BLaER1 treated with 17β-estradiol and CSF1 and Interleukin-3, amounts not matched to agents 10 nM and 100 nM (cell line): ENCODE results near the gene AHI1.
"Not testable (repeated sequence)": the region's sequence is repeated elsewhere in the genome, so short reads cannot be mapped to it uniquely, and the experiment has no call there.

Experiments used
- H3K27ac ChIP-seq, 11 experiments: shearing (Covaris generic); formaldehyde crosslinking; 2 replicates each; pipeline ENCODE4 v1.8.1; 2022
- H3K27me3 ChIP-seq, 11 experiments: shearing (Covaris generic); formaldehyde crosslinking; 2 replicates each; pipeline ENCODE4 v1.8.1; 2022
- H3K36me3 ChIP-seq, 11 experiments: shearing (Covaris generic); formaldehyde crosslinking; 2 replicates each; pipeline ENCODE4 v1.8.1; 2022
- H3K4me1 ChIP-seq, 10 experiments: shearing (Covaris generic); formaldehyde crosslinking; 2 replicates each; pipeline ENCODE4 v1.8.1; 2022
- H3K4me2 ChIP-seq, 11 experiments: shearing (Covaris generic); formaldehyde crosslinking; 2 replicates each; pipeline ENCODE4 v1.8.1; 2022
- H3K4me3 ChIP-seq, 10 experiments: shearing (Covaris generic); formaldehyde crosslinking; 2 replicates each; pipeline ENCODE4 v1.8.1; 2022
- H3K9ac ChIP-seq, 11 experiments: shearing (Covaris generic); formaldehyde crosslinking; 2 replicates each; pipeline ENCODE4 v1.8.1; 2022
- H3K9me3 ChIP-seq, 11 experiments: shearing (Covaris generic); formaldehyde crosslinking; replicated peaks in 1 of 11; 2 replicates each; pipeline ENCODE4 v1.8.1; 2022
- H4K20me1 ChIP-seq, 11 experiments: shearing (Covaris generic); formaldehyde crosslinking; 2 replicates each; pipeline ENCODE4 v1.8.1; 2022
- Cebpa-rat ChIP-seq, 11 experiments: shearing (Covaris generic); IDR thresholded peaks; 2 replicates each; pipeline ENCODE4 v1.8.1; 2022

The AHI1 gene

DNA sequence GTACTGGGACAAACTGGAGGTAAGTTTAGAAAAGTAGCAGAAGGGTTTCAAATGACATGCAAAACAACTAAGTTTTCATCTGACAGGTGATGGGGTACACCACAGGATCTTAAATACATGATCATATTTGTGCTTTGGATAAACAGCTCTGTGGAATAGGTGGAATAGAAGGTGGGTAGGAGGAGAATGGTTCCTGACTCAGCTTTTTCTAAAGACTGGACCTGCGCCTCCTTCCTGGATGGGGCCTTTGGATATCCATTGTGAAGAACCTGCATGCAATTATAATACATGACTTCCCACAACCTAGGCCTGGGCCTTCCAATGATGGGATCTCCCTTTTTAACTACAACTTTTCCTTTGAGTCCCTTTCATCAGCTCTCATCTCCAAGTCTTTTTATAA lies 145.9 kb downstream of the AHI1 start:
- Histone ChIP-seq H3K4me2 (no peak overlapping the region), H4K20me1 (no peaks in the 10 kb centered on the region), H3K4me1 (peaks cover 0 to 14% (median 0%) of the 10 kb centered on the region in 10 experiments; a peak in 6 of 20 replicates), H3K27ac (no peak overlapping the region), H3K36me3 (0 out of 22 replicates have a peak, but pooled peaks cover 0 to 4% (median 0%) of the 10 kb centered on the region in 11 experiments), H3K9ac (no peak overlapping the region), H3K4me3 (no peak overlapping the region), H3K27me3 (no peaks in the 10 kb centered on the region), H3K9me3 (no peaks in the 10 kb centered on the region)
- TF ChIP-seq Cebpa-rat (IDR thresholded peaks at IDR 0.05): no peak

DNA sequence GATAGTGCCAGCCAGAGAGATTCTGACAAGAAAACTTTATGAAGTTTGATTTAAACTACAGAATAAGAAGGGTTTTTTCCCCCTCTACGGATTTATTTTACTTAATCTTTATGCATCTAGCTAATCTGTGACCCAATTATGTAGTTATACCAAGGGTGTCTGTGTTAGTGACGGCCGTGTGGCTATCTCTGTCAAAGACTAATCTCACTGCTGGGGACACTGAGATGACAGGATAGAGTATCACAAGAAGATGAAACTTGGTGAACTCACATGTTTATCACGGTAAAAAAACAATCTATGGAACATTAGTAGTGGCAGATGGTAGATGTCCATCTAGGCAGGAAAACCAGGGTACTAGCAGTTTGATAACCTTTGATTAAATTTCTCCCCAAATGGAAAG lies 149.7 kb downstream of the AHI1 start:
- H3K9ac ChIP-seq: no peak overlapping the region
- H3K27me3 ChIP-seq: no peaks in the 10 kb centered on the region
- H3K9me3 ChIP-seq: peaks cover 0 to 5% (median 0%) of the 10 kb centered on the region in 11 experiments; a peak in 1 of 22 replicates
- TF ChIP-seq Cebpa-rat (IDR thresholded peaks at IDR 0.05): no peak
- no peak overlapping the region for H3K27ac ChIP-seq
- H3K4me2 ChIP-seq: no peak overlapping the region
- H3K4me3 ChIP-seq: no peak overlapping the region
- no peaks in the 10 kb centered on the region for H3K4me1 ChIP-seq
- no peaks in the 10 kb centered on the region for H4K20me1 ChIP-seq
- 0 out of 22 replicates have a peak, but pooled peaks cover 0 to 7% (median 0%) of the 10 kb centered on the region in 11 experiments for H3K36me3 ChIP-seq

DNA sequence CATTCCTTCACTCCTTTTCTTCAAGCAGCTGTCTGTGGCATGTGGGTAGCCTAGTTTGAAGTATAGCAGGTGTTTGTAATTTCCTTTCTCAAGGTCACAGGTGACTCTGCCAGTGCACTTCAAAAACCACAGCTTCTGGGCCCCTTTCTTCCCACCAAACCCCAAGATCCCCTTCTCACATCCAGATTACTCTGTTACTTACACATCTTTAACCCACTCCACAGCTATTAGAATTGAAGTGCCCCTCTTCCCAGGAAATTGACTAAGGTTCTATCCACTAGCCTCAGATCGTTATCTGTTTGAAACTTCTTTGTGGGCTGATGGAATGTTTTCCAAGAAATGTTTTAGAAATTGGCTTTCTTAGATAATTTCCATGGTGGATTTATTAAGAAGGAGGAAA lies 150.8 kb downstream of the AHI1 start:
- Histone ChIP-seq H3K36me3 (0 out of 22 replicates have a peak, but pooled peaks cover 0 to 7% (median 0%) of the 10 kb centered on the region in 11 experiments), H3K9ac (no peak overlapping the region), H3K9me3 (peaks cover 0 to 5% (median 0%) of the 10 kb centered on the region in 11 experiments; a peak in 1 of 22 replicates), H3K4me1 (no peaks in the 10 kb centered on the region), H3K27me3 (no peaks in the 10 kb centered on the region), H3K4me3 (no peak overlapping the region), H3K4me2 (no peak overlapping the region), H3K27ac (no peak overlapping the region), H4K20me1 (no peaks in the 10 kb centered on the region)
- TF ChIP-seq Cebpa-rat (IDR thresholded peaks at IDR 0.05): no peak

DNA sequence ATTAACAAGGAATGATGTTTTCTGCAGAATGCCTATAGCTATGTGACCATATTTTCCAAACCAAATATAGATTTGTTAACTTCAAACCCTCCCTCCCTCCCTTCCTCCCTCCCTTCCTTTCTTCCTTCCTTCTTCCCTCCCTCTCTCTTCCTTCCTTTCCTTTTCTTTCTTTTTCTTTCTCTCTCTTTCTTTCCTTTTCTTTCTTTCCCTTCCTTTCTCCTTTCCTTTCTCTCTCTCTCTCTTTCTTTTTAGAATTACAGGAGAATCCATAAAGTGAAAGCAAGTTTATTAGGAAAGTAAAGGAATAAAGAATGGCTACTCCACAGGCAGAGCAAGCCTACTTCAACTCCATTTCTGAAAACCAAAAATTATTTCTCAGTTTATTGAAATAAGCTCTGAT lies 153.0 kb downstream of the AHI1 start:
- no peaks in the 10 kb centered on the region for H3K4me1 ChIP-seq
- no peaks in the 10 kb centered on the region for H3K27me3 ChIP-seq
- peaks cover 0 to 13% (median 6%) of the 10 kb centered on the region in 11 experiments; a peak in 7 of 22 replicates for H3K9me3 ChIP-seq
- H3K4me2 ChIP-seq: no peak overlapping the region
- H4K20me1 ChIP-seq: no peaks in the 10 kb centered on the region
- 0 out of 22 replicates have a peak, but pooled peaks cover 0 to 7% (median 0%) of the 10 kb centered on the region in 11 experiments for H3K36me3 ChIP-seq
- no peak overlapping the region for H3K27ac ChIP-seq
- no peak for TF ChIP-seq Cebpa-rat (IDR thresholded peaks at IDR 0.05)
- H3K9ac ChIP-seq: no peak overlapping the region
- no peak overlapping the region for H3K4me3 ChIP-seq

DNA sequence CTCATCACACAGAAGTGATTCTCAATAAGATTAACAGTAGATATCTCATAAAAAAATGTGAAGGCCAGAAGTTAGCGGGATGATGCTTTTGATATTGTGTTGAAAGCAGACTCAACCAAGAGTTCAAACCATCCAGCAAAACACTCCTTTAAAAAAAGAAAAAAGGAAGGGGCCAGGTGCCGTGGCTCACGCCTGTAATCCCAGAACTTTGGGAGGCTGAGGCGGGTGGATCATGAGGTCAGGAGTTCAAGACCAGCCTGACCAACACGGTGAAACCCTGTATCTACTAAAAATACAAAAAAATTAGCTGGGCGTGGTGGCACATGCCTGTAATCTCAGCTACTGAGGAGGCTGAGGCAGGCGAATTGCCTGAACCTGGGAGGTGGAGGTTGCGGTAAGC lies 157.6 kb downstream of the AHI1 start:
- not testable (repeated sequence) for H3K27me3 ChIP-seq, H4K20me1 ChIP-seq, H3K4me1 ChIP-seq, H3K4me3 ChIP-seq, H3K36me3 ChIP-seq, H3K9ac ChIP-seq, H3K4me2 ChIP-seq, H3K27ac ChIP-seq
- H3K9me3 ChIP-seq: peaks cover 0 to 23% (median 6%) of the 10 kb centered on the region in 11 experiments; a peak in 9 of 22 replicates

DNA sequence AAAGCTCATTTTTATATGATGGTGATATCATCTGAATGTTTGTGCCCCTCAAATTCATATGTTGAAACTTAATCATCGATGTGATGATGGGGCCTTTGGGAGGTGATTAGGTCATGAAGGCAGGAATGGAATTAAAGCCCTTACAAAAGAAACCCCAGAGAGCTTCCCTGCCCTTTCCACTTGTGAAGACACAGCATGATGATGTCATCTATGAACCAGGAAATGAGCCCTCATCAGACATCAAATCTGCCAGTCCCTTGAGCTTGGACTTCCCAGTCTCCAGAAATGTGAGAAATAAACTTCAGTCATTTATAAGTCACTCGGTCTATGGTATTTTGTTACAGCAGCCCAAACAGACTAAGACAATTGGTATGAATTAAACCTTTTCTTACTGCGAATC lies 163.4 kb downstream of the AHI1 start:
- TF ChIP-seq Cebpa-rat (IDR thresholded peaks at IDR 0.05): no peak
- Histone ChIP-seq H3K27me3 (no peaks in the 10 kb centered on the region), H3K4me2 (no peak overlapping the region), H3K36me3 (peaks cover 0 to 6% (median 0%) of the 10 kb centered on the region in 11 experiments; a peak in 3 of 22 replicates), H3K9me3 (peaks cover 5 to 32% (median 11%) of the 10 kb centered on the region in 11 experiments; a peak in 20 of 22 replicates), H3K4me3 (no peak overlapping the region), H4K20me1 (no peaks in the 10 kb centered on the region), H3K4me1 (no peaks in the 10 kb centered on the region), H3K27ac (no peak overlapping the region), H3K9ac (no peak overlapping the region)

DNA sequence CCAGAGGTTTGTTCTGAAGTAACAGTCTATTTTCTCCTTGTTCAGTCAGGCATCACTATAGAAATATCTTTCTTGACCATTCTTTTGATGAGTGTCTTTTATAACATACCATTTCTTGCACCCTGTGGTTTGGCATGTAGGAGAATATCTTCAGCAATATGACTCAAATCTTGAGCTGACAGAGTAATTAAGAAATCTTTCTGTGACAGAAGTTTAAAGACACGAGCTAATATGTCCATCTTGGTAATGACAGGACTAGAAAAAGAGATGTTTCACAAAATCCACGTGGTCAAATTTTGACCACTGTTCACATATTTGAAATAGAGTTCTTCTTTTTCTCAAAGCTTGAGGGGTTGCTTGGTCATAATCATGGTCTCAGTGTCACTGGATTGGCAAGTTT lies 166.5 kb downstream of the AHI1 start:
- Histone ChIP-seq H3K27me3 (no peaks in the 10 kb centered on the region), H3K27ac (no peak overlapping the region), H3K4me2 (no peak overlapping the region), H3K4me1 (peaks cover 0 to 6% (median under 1%) of the 10 kb centered on the region in 10 experiments; a peak in 10 of 20 replicates), H3K9ac (no peak overlapping the region), H3K9me3 (peaks cover 11 to 30% (median 14%) of the 10 kb centered on the region in 11 experiments; a peak in 20 of 22 replicates), H3K36me3 (peaks cover 0 to 12% (median 6%) of the 10 kb centered on the region in 11 experiments; a peak in 5 of 22 replicates), H3K4me3 (no peak overlapping the region), H4K20me1 (no peaks in the 10 kb centered on the region)
- TF ChIP-seq Cebpa-rat (IDR thresholded peaks at IDR 0.05): no peak

DNA sequence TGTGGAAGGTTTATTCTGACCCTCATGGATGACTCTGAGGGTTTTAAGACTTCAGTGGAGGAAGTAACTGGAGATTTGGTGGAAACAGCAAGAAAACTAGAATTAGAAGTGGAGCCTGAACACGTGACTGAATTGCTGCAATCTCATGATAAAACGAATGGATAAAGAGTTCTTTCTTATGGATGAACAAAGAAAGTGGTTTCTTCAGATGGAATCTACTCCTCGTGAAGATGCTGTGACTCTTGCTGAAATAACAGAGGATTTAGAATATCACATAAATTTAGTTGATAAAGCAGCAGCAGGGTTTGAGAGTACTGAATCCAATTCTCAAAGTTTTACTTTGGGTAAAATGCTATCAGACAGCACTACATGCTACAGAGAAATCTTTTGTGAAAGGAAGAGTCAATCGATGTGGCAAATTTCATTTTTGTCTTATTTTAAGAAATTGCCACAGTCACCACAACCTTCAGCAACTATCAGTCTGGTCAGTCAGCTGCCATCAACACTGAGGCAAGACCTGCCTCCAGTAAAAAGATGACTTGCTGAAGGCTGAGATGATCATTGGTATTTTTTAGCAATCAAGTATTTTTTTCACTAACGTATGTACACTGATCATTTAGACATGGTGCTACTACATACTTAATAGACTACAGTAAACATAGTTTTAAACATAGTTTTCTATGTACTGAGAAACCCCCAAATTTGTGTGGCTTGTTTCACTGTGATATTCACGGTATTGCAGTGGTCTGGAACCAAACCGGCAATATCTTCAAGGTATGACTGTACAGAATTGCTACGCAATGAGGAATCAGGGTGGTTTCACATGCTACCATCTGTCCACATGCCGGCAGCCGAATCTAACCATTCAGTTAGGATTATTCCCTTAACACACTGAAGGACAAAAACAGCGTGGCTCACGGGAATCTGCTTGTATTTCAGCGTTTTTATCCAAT lies 167.4 kb downstream of the AHI1 start:
- no peak overlapping the region for H3K27ac ChIP-seq
- TF ChIP-seq Cebpa-rat (IDR thresholded peaks at IDR 0.05): no peak
- H3K36me3 ChIP-seq: peaks cover 0 to 12% (median 6%) of the 10 kb centered on the region in 11 experiments; a peak in 5 of 22 replicates
- no peaks in the 10 kb centered on the region for H4K20me1 ChIP-seq
- peaks cover 0 to 14% (median 5%) of the 10 kb centered on the region in 10 experiments; a peak in 11 of 20 replicates for H3K4me1 ChIP-seq
- H3K27me3 ChIP-seq: no peaks in the 10 kb centered on the region
- peaks cover 11 to 30% (median 14%) of the 10 kb centered on the region in 11 experiments; a peak in 20 of 22 replicates for H3K9me3 ChIP-seq
- H3K9ac ChIP-seq: no peak overlapping the region
- H3K4me2 ChIP-seq: no peak overlapping the region
- no peak overlapping the region for H3K4me3 ChIP-seq

DNA sequence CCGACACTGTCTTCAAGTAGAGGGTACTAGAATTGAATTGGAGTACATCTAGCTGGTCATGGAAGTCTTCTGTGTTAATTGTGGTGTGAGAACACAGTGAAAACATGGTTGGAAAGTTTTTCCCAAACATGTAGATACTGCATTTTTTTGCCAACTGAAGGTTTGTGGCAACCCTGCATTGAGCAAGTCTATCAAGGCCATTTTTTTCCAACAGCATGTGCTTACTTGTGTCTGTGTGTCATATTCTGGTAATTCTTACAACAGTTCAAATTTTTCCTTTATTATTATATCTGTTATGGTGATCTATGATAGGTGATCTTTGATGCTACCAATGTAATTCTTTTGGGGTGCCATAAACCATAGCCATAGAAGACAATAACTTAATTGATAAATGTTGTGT lies 169.4 kb downstream of the AHI1 start:
- Histone ChIP-seq H3K27me3 (no peaks in the 10 kb centered on the region), H3K36me3 (peaks cover 0 to 12% (median 6%) of the 10 kb centered on the region in 11 experiments; a peak in 5 of 22 replicates), H3K9me3 (peaks cover 11 to 30% (median 14%) of the 10 kb centered on the region in 11 experiments; a peak in 20 of 22 replicates), H3K4me2 (no peak overlapping the region), H3K9ac (no peak overlapping the region), H3K4me3 (no peak overlapping the region), H4K20me1 (no peaks in the 10 kb centered on the region), H3K27ac (no peak overlapping the region), H3K4me1 (peaks cover 4 to 26% (median 14%) of the 10 kb centered on the region in 10 experiments)
- TF ChIP-seq Cebpa-rat (IDR thresholded peaks at IDR 0.05): no peak
